ENCODE data around the gene NFKB2.

Gene NFKB2

GRCh38 chr10:102393411-102394078 is 2.0 kb upstream of the NFKB2 start:
- in situ Hi-C loops (cut with MboI; ENCODE audit: low sequenced_read_pairs), result loop anchor here (5.0 to 25.0 kb wide), 2 partner anchors 84 to 194 kb away; no protein-coding TSS in a partner anchor

DNA sequence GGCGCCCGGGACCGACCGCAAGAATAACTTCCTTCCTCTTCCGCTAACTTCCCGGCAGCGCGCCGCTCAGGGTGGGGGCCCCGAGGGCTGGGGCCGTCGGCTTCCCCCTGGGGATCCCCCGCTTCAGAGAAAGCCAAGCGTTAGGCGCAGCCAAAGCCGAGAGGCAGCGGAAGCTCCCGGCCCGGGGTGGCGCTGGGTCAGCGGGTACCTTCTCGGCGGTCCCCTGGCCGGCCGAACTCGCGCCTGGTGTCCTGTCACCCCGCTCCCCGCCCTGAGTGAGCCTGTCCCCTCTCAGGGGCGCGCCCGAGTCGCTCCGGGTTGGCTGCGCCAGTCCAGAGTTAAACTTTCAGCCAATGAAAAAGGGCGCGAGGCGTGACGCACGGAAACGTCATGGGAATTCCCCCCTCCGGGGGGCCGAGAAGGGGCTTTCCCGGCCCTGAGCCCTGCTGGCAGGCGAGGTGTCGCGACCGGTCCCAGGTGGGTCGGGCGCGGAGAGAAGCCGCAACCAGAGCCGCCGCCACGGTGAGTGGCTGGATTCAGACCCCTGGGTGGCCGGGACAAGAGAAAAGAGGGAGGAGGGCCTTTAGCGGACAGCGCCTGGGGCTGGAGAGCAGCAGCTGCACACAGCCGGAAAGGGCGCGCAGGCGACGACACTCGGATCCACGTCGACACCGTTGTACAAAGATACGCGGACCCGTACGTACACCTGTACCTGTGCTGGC is 1.3 kb upstream of the NFKB2 start:
- in situ Hi-C loops (cut with MboI; ENCODE audit: low sequenced_read_pairs), result loop anchor here (5.0 to 25.0 kb wide), 2 partner anchors 83 to 193 kb away; no protein-coding TSS in a partner anchor

DNA sequence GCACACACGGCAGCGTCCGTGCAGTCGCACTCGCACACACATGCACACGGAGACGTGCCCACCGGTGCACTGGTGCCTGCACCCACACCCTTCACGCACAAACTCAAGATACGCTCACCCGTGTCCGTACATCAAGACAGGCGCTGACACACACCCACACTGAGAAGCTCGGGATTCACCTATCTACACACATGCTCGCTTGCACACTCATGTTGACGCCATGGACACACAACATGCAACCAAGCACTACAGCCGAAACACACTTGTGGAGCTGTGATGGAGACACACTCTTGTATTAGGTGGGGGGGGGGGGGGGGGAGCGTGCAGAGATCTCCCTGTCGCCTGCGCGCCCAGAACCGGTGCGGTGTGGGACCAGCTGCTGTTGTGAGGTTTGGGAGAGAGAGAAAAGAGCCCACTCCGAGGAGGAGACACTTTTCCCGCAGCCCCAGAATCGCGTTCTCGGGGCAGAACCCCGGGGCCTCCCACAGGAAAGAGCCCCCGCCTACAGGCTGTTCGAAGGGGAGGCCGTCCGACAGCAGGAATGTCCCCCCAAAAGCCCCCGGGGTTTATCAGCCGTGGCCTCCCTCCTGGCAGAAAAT is 605 bp upstream of the NFKB2 start:
- in situ Hi-C loops (cut with MboI; ENCODE audit: low sequenced_read_pairs), result loop anchor here (5.0 to 25.0 kb wide), 2 partner anchors 82 to 192 kb away; no protein-coding TSS in a partner anchor

DNA sequence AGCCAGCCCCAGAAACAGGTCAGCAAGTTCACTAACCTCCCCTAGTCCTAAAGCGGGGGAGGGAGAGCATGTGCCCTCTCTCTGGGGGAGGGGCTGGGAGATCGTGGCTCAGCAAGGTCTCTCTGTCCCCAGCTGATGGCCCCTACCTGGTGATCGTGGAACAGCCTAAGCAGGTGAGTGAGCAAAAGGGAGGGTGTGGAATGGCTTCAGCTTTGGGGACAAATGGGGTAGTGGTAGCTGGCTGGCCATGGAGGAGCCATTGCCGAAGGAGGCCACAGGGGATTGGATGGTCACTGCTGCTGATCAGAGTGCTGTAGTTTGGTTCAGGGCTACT is 779 bp downstream of the NFKB2 start:
- in situ Hi-C loops (cut with MboI; ENCODE audit: low sequenced_read_pairs), result loop anchor here (25.0 kb wide), 1 partner anchor 191 kb away; no protein-coding TSS in a partner anchor

DNA sequence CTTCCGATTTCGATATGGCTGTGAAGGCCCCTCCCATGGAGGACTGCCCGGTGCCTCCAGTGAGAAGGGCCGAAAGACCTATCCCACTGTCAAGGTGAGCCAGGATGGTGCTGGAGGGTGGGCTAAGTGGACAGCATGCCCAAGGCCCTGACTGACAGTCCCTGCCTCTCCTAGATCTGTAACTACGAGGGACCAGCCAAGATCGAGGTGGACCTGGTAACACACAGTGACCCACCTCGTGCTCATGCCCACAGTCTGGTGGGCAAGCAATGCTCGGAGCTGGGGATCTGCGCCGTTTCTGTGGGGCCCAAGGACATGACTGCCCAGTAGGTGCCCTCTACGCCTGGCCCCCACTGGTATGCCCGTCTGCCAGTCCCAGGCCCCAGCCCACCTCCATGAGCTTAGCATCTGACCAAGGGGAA is 1.2 kb downstream of the NFKB2 start:
- in situ Hi-C loops (cut with MboI; ENCODE audit: low sequenced_read_pairs), result loop anchor here (25.0 kb wide), 1 partner anchor 191 kb away; no protein-coding TSS in a partner anchor

GRCh38 chr10:102397222-102398171 is 2.0 kb downstream of the NFKB2 start:
- in situ Hi-C loops (cut with MboI; ENCODE audit: low sequenced_read_pairs), result loop anchor here (25.0 kb wide), 1 partner anchor 190 kb away; no protein-coding TSS in a partner anchor

- in situ Hi-C loops (cut with MboI; ENCODE audit: low sequenced_read_pairs), result loop anchor here (25.0 kb wide), 1 partner anchor 189 kb away; no protein-coding TSS in a partner anchor
Observed at GRCh38 chr10:102398172-102399020, 2.9 kb downstream of the NFKB2 start.

DNA sequence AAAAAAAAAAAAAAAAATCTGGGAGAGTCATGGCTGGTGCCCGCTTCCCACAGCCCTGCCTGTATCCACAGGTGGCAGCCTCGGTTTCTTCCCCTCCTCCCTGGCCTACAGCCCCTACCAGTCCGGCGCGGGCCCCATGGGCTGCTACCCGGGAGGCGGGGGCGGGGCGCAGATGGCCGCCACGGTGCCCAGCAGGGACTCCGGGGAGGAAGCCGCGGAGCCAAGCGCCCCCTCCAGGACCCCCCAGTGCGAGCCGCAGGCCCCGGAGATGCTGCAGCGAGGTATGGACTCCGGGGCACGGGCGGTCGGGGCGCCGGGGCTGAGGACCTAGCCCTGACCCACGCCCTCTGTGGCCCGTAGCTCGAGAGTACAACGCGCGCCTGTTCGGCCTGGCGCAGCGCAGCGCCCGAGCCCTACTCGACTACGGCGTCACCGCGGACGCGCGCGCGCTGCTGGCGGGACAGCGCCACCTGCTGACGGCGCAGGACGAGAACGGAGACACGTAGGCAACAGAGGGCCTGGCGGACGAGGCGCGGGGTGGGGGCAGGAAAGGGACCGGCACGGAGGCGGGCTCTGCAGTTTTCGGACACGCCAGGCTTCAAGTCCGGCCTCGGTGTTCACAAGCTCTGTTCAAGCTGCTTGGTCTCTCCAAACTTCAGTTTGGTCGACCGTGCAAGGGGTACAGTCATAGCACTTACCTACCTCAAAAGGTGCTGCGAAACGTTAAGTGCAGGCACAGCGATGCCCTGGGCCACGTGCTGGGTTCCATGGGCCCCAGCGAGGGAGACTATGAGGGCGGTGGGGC is 3.9 kb downstream of the NFKB2 start:
- in situ Hi-C loops (cut with MboI; ENCODE audit: low sequenced_read_pairs), result loop anchor here (25.0 kb wide), 1 partner anchor 188 kb away; no protein-coding TSS in a partner anchor

DNA sequence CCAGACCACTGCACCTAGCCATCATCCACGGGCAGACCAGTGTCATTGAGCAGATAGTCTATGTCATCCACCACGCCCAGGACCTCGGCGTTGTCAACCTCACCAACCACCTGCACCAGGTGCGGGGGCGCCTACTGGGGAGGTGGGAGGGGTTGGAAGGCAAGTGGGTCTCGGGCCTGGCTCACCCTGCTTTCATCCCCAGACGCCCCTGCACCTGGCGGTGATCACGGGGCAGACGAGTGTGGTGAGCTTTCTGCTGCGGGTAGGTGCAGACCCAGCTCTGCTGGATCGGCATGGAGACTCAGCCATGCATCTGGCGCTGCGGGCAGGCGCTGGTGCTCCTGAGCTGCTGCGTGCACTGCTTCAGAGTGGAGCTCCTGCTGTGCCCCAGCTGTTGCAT is 4.6 kb downstream of the NFKB2 start:
- in situ Hi-C loops (cut with MboI; ENCODE audit: low sequenced_read_pairs), result no loop called here

- in situ Hi-C loops (cut with MboI; ENCODE audit: low sequenced_read_pairs), result no loop called here
Observed at GRCh38 chr10:102400598-102401341, 5.3 kb downstream of the NFKB2 start.

GRCh38 chr10:102401342-102401654 is 5.8 kb downstream of the NFKB2 start:
- in situ Hi-C loops (cut with MboI; ENCODE audit: low sequenced_read_pairs), result no loop called here

DNA sequence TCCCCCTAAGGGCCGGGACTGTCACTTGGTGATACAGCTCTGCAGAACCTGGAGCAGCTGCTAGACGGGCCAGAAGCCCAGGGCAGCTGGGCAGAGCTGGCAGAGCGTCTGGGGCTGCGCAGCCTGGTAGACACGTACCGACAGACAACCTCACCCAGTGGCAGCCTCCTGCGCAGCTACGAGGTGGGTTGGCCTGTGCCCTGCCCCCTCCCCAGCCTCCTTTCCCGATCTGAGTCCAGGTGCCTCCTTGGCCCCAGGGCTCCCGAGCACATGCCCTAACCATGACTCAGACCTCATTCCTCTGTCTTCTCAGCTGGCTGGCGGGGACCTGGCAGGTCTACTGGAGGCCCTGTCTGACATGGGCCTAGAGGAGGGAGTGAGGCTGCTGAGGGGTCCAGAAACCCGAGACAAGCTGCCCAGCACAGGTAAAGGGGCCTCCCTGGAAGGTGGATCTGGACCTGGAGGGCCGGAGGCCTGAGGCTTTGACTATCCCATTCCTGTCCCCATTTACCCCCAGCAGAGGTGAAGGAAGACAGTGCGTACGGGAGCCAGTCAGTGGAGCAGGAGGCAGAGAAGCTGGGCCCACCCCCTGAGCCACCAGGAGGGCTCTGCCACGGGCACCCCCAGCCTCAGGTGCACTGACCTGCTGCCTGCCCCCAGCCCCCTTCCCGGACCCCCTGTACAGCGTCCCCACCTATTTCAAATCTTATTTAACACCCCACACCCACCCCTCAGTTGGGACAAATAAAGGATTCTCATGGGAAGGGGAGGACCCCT is 6.4 kb downstream of the NFKB2 start:
- in situ Hi-C loops (cut with MboI; ENCODE audit: low sequenced_read_pairs), result no loop called here

- in situ Hi-C loops (cut with MboI; ENCODE audit: low sequenced_read_pairs), result no loop called here
Observed at GRCh38 chr10:102402512-102402896, 7.0 kb downstream of the NFKB2 start.

DNA sequence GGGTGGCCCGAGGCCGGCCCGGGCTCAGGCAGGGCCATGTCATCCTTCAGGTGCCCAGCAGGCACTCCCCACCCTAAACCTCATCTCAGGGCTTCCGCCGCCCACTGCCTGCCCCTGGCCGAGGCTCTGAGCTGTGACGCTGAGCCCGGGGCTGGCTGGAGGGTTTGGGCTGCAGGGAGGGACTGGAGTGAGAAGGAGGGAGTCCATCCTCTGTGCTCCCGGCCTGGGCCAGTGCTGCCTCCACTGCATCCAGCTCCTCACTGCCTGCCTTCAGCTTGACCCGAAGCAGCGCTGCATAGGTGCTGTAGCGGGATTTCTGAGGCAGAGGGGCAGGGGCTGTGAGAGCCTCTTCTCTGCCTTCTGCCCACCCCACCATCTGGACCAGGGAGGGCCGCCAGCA is 7.6 kb downstream of the NFKB2 start:
- in situ Hi-C loops (cut with MboI; ENCODE audit: low sequenced_read_pairs), result no loop called here

GRCh38 chr10:102404361-102405107 is 9.0 kb downstream of the NFKB2 start:
- in situ Hi-C loops (cut with MboI; ENCODE audit: low sequenced_read_pairs), result no loop called here

- in situ Hi-C loops (cut with MboI; ENCODE audit: low sequenced_read_pairs), result no loop called here
Observed at GRCh38 chr10:102405108-102405571, 9.6 kb downstream of the NFKB2 start.

DNA sequence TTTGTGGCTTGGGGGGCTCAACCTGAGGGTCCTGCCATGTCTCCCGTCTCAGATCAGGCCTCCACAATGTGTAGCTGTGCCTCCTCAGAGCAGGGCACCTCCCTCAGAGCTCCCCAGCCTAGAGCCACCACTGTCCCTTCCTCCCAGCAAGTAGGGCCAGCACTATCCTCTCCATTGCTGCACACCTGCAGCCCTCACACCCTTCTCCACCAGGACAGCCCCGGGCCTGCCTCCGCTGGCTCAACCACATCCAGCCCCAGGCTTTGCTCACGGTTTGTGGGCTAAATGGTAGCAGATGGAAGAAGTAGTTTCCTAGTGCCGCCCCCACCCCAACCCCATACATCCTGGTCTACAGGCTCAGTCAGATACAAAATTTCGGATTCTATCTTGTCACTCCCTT is 10.1 kb downstream of the NFKB2 start:
- in situ Hi-C loops (cut with MboI; ENCODE audit: low sequenced_read_pairs), result no loop called here
